ENCODE measurements around the gene OBP2A. TPM values are rescaled to one million over a fixed set of nuclear protein-coding genes. Genes with fewer than 3 reads are reported as not detected.
"Not testable (repeated sequence)": the region's sequence is repeated elsewhere in the genome, so short reads cannot be mapped to it uniquely, and the experiment has no call there.

The OBP2A gene
- total RNA-seq, 1 donor from 2014 or later: not detected

DNA sequence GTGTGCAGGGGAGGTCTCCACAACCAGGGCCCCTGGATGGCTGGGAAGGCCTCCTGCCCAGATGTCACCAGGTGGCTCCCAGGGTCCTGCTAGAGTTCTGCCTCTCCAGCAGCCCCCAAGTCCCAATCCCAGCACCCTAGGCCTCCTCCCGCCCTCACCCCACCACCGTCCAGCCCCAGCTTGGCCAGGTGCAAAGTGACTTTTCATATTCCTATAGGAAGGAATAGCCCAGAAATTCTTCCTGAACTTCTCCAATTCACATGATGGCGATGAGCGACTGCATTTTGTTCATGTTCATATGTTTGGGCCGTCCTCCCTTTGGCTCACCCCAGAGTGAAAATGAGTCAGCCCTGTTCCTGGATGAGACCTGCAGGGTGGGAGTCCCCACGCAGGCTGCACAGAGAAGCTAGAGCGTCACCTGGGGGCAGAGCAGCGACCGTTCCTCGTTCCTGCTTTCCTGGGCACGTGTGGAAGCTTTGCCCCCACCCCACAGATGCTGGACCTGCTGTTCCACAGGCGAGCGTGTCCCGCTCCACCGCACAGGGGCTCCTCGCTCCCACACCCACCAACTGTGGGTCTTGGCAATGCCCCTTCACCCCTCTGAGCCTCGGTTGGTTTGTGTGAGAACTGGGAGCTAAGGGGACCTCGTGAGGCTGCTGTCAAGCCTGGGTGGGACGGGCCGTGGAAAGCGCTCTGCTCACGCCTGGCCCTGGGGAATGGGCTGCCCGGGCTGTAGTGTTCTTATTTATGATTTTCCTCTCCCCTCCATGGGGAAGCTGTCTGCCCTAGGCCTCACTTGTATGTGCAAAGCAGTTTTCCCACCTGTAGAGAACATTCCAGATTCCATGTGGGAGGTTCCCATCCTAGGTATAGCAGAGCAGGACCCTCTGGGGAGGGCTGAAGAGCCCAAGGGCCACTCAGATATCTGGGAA is 38.6 kb upstream of the OBP2A start:
- DNase-seq: no peak
- no peak for ATAC-seq (ENCODE audit: poor library complexity)
- intact Hi-C loops (cut with DNase I): no loop called here

GRCh38 chr9:135508211-135508820 is 37.6 kb upstream of the OBP2A start:
- ATAC-seq (ENCODE audit: poor library complexity): no peak
- intact Hi-C loops (cut with DNase I): no loop called here
- no peak for DNase-seq

DNA sequence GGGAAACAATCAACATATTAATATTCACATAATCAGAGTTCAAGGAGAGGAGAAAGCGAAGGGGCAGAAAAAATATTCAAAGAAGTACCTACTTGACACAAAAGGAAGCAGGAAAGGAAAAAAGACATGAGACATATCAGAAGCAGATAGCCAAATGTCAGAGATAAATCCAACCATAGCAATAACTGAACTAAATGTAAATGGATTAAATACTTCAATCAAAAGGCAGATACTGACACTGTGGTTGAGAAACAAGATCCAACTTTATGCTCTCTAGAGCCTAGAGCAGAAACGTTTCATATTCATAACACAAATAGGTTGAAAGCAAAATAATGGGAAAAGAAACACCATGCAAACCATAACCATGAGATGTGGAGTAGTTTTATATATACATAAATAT is 36.5 kb upstream of the OBP2A start:
- intact Hi-C loops (cut with DNase I): no loop called here
- DNase-seq (no peak), ATAC-seq (ENCODE audit: poor library complexity) (no peak)

GRCh38 chr9:135512241-135512603 is 33.7 kb upstream of the OBP2A start:
- DNase-seq: no peak
- ATAC-seq (ENCODE audit: poor library complexity): no peak
- intact Hi-C loops (cut with DNase I): no loop called here

DNA sequence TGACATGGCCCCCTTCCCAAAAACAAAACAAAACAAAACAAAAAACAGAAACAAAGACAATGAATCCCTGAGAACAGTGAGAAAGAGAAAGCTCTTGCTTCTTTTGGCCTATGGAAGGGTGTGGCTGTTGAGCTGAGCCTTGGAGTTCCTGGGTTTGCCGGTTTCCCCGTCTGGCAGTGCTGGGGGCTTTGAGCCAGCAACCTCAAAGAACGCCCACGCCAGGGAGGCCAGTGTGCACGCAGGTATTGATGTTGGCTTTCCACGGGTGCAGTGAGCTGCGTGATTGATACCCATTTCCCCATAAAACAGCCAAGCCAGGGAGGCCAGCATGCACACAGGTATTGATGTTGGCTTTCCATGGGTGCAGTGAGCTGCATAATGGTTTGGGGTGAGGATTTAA is 33.0 kb upstream of the OBP2A start:
- intact Hi-C loops (cut with DNase I): no loop called here
- DNase-seq: no peak
- no peak for ATAC-seq (ENCODE audit: poor library complexity)

- no peak for ATAC-seq (ENCODE audit: poor library complexity)
- no peak for DNase-seq
- intact Hi-C loops (cut with DNase I): no loop called here
Observed at GRCh38 chr9:135513351-135513846, 32.5 kb upstream of the OBP2A start.

DNA sequence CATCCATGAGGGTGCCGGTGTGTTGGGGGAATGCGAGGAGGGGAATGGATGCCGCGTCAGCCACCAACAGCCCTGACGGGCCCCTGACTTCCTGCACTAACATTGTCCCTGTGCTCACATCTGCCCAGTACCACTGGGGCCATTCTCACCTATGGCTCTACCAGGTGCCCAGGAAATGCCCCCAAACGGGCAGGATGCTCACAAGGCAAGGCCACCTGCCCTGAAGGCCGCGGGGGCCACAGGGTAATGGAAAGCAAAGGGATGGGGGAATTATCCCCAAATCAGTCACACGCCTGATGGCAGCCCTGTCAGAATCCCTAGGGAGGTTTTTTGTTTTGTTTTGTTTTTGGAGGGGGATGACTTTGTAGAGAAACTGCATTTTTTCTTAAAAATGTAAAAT is 32.0 kb upstream of the OBP2A start:
- ATAC-seq (ENCODE audit: poor library complexity); intact Hi-C loops (cut with DNase I); DNase-seq: not testable (repeated sequence)

- no peak for ATAC-seq (ENCODE audit: poor library complexity)
- DNase-seq: no peak
- intact Hi-C loops (cut with DNase I): no loop called here
Observed at GRCh38 chr9:135514342-135515082, 31.4 kb upstream of the OBP2A start.

GRCh38 chr9:135515083-135515951 is 30.6 kb upstream of the OBP2A start:
- no peak for ATAC-seq (ENCODE audit: poor library complexity)
- intact Hi-C loops (cut with DNase I): no loop called here

DNA sequence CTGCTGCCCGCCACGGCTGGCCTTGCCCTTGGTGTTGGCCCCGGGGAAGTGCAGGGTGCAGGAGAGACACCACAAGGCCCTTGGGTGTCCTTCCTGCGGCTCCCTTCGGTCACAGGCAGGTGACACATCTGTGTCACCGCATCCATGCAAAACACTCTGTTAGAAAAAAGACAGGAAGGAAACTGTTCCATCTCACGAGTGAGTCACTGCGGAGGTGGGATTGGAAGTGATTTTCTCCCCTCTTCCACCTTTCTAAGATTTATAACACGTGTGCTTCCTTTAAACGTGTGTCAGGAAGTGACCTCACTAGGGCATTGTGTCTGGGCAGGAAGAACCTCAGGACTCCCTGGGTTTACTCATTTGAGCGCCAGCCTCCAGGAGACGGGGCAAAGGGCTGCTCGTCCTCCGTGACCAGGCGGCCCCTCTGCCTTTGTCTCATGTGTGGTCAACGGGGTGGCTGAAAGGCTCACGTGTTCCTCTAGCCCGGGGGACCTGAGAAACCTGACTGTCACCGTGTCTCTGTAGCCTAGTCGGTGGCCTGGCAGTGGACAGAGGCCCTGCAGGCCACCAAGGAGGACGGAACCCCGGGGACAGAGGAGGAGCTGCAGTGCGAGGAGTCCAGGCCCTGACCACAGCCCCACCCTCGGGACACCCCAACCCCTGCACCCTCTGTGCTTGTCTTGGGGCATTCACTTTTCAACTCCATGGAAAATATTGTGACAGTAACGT is 29.6 kb upstream of the OBP2A start:
- intact Hi-C loops (cut with DNase I): no loop called here
- ATAC-seq (ENCODE audit: poor library complexity): no peak

More at GRCh38 chr9:135515083-135515951, 30.6 kb upstream of the OBP2A start:
- no peak for DNase-seq

GRCh38 chr9:135517407-135517822 is 28.5 kb upstream of the OBP2A start:
- DNase-seq: no peak
- intact Hi-C loops (cut with DNase I): no loop called here
- no peak for ATAC-seq (ENCODE audit: poor library complexity)

More for the DNA sequence above, 29.6 kb upstream of the OBP2A start:
- no peak for DNase-seq

DNA sequence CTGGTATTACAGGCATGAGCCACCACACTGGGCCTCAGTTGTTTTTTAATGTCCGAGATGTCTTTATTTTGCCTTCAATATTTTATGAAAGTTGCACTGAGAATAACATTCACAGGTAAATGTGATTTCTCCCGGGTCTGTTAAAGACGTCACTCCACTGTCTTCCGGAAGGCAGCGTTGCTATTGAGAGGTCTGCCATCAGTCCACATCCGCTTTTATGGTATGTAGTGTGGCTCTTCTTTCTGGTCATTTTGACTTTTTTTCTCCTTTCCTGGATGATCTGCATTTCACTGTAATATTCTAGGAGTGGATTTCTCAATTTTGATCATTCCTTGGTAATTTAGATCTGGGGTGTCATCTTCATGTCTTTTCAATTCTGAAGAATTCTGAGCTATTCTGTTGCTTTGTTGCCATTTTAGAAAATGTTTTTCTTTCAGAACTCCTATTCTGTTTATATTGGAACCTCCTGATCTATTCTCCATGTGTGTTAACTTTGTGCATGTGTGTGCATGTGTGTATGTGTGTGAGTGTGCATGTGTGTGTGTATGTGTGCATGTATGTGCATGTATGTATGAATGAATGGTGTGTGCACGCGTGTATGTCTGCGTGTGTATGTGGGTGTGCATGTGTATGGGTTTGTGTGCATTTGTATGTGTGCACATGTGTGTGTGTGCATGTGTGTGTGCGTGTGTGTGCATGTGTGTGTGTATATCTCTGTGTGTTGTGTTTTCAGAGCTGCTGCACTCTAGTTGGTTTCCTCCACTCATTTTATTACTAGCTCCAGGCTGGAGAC is 26.6 kb upstream of the OBP2A start:
- ATAC-seq (ENCODE audit: poor library complexity) (no peak), DNase-seq (no peak)
- intact Hi-C loops (cut with DNase I): no loop called here

DNA sequence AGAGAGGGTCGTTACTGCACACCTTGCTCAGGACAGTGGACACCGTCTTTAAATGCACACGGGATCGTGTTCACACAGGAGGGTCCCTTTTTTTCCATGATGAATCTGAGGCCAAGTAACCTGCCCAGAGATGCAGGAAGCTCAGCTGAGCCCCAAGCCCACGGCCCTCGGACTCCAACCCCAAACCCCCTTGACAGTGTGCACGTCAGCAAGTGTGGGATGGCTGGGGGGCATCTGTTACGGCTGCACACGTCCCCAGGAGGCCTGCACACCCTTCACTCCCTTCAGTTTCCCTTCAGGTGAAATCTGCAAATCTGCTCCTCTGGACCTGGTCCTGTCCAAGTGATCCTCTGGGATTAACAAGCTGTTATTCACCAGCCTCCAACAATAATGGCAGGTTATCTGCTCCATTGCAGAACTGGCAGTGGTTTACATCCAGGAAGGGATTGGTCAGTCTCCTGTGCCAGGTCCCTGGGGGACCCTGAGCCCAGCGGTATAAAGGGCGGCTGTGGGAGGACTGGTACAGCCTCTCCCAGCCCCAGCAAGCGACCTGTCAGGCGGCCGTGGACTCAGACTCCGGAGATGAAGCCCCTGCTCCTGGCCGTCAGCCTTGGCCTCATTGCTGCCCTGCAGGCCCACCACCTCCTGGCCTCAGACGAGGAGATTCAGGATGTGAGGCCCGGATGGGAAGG is 24.9 kb upstream of the OBP2A start, which contains the start of gene LCN1:
TSS of gene LCN1 (plus strand) at position 525 of the 692 bp plus-strand sequence. CDS start at position 583, 58 bp downstream.
- no peak for DNase-seq
- ATAC-seq (ENCODE audit: poor library complexity): no peak
- intact Hi-C loops (cut with DNase I): no loop called here

GRCh38 chr9:135521608-135522095 is 24.3 kb upstream of the OBP2A start:
- ATAC-seq (ENCODE audit: poor library complexity): no peak
- intact Hi-C loops (cut with DNase I): no loop called here
- no peak for DNase-seq

- intact Hi-C loops (cut with DNase I): no loop called here
- DNase-seq (no peak), ATAC-seq (ENCODE audit: poor library complexity) (no peak)
Observed at GRCh38 chr9:135522137-135522877, 23.6 kb upstream of the OBP2A start.

DNA sequence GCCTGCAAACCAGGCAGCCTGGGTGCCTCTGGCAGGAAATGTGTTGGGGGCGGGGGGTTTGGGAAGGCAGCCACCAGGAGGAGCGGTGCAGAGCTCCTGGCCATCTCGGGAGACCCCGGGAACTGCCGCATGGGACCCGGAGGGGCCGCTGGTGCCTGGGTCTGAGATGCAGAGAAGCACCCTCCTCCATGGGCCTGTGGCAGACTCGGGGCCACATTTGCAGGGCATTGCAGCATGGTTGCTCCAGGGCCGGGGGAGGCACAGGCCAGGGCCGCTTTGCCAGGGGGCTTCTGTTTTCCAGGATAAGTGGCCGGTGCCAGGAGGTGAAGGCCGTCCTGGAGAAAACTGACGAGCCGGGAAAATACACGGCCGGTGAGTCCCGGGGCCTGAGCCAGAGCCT is 23.0 kb upstream of the OBP2A start:
- DNase-seq (no peak), ATAC-seq (ENCODE audit: poor library complexity) (no peak)
- intact Hi-C loops (cut with DNase I): no loop called here

All from Right ventricle myocardium superior (tissue), 1 donor.